Left lung (tissue), 10 donors: ENCODE measurements around the gene DMRT1. TPM values are rescaled to one million over a fixed set of nuclear protein-coding genes. Genes with fewer than 3 reads are reported as not detected.
"Not testable (repeated sequence)": the region's sequence is repeated elsewhere in the genome, so short reads cannot be mapped to it uniquely, and the experiment has no call there.

Experiments
- ATAC-seq: fragments of 200-7000 bp; cut with Tn5 transposase; one replicate; pipeline ENCODE4 v1.9.1; 2020; ENCODE audit warnings: moderate library complexity
- DNase-seq, 4 donors: peaks; one replicate each; pipeline ENCODE4 v3.0.0-alpha.2; 2013 to 2020
- H3K27ac ChIP-seq, 2 donors: fragments of 200-600 bp; sonication (generic) in 1 of 2; one replicate each; pipeline versions ENCODE4 v1.5.0 to v1.8.0; 2020 to 2021
- H3K27me3 ChIP-seq, 2 donors: fragments of 200-600 bp; sonication (generic) in 1 of 2; one replicate each; pipeline versions ENCODE4 v1.5.0 to v1.8.0; 2020 to 2021
- H3K36me3 ChIP-seq, 2 donors: fragments of 200-600 bp; sonication (generic) in 1 of 2; one replicate each; pipeline versions ENCODE4 v1.5.0 to v1.8.0; 2020 to 2021
- H3K4me1 ChIP-seq, 2 donors: fragments of 200-600 bp; one replicate each; pipeline ENCODE4 v1.8.0; 2021
- H3K4me3 ChIP-seq, 2 donors: fragments of 200-600 bp; sonication (generic) in 1 of 2; one replicate each; pipeline versions ENCODE4 v1.5.0 to v1.8.0; 2020 to 2021; ENCODE audit warnings: mild to moderate bottlenecking in 1 of 2
- H3K9me3 ChIP-seq, 2 donors: fragments of 200-600 bp; sonication (generic) in 1 of 2; one replicate each; pipeline versions ENCODE4 v1.5.0 to v1.8.0; 2020 to 2021
- CTCF ChIP-seq, 2 donors: fragments of 200-600 bp; sonication (generic) in 1 of 2; IDR thresholded peaks; one replicate each; pipeline versions ENCODE4 v1.5.0 to v1.8.0; 2021; ENCODE audit warnings: antibody characterized with exemption in 2 of 2
- intact Hi-C, 2 donors: fragments of 100-400 bp; cut with DNase I; formaldehyde crosslinking; loops; one replicate each; pipeline versions ENCODE4 v1.11.2 to v1.14.2; 2022
- polyA plus RNA-seq, 6 donors: library from polyadenylated mRNA; unstranded; fragments of 120-200 nt; gene quantifications; one replicate each; pipeline ENCODE4 v1.2.1, GENCODE V29; 2013; ENCODE audit not compliant: insufficient read length in 6 of 6
- total RNA-seq, 2 donors: library from RNA; stranded (reverse); fragmentation: NEBNext Ultra II Directional; extraction: Animal tissue kit (Norgen Biotek cat#: 25700); gene quantifications; one replicate each; pipeline ENCODE4 v1.2.1, GENCODE V29; 2021
- donor health status: DM: no; HTN: yes; CAD: no.
- donor health status: DM: no; HTN: no; CAD: no.

DMRT1 gene
- total and polyA plus RNA-seq, 8 donors, result 0.09 TPM; not detected in 7

GRCh38 chr9:905906-906305 lies 64.4 kb downstream of the DMRT1 start:
- Histone ChIP-seq H3K27ac (no peak overlapping the region), H3K4me1 (no peaks in the 10 kb centered on the region), H3K27me3 (peaks cover 27 to 76% of the 10 kb centered on the region in 2 donors), H3K36me3 (no peaks in the 10 kb centered on the region), H3K4me3 (no peak overlapping the region), H3K9me3 (no peaks in the 10 kb centered on the region)
- no peak for DNase-seq
- no peak for TF ChIP-seq CTCF (IDR thresholded peaks at IDR 0.05)
- no peak for ATAC-seq
- intact Hi-C loops, result no loop called here

GRCh38 chr9:908536-909205 lies 67.2 kb downstream of the DMRT1 start:
- H3K4me3 ChIP-seq, result no peak overlapping the region
- no peaks in the 10 kb centered on the region for H3K36me3 ChIP-seq
- TF ChIP-seq CTCF (IDR thresholded peaks at IDR 0.05), result no peak
- no peak overlapping the region for H3K27ac ChIP-seq
- DNase-seq (no peak), ATAC-seq (no peak)
- H3K27me3 ChIP-seq, result peaks cover 27 to 82% of the 10 kb centered on the region in 2 donors
- no peaks in the 10 kb centered on the region for H3K9me3 ChIP-seq
- no peaks in the 10 kb centered on the region for H3K4me1 ChIP-seq
- intact Hi-C loops, result no loop called here

GRCh38 chr9:911005-911404 lies 69.5 kb downstream of the DMRT1 start:
- H3K27me3 ChIP-seq, result peaks cover 26 to 83% of the 10 kb centered on the region in 2 donors
- intact Hi-C loops, result no loop called here
- no peak for ATAC-seq

GRCh38 chr9:912776-913175 lies 71.3 kb downstream of the DMRT1 start:
- intact Hi-C loops, result no loop called here
- no peaks in the 10 kb centered on the region for H3K4me1 ChIP-seq
- no peaks in the 10 kb centered on the region for H3K36me3 ChIP-seq
- H3K27me3 ChIP-seq, result peaks cover 12 to 83% of the 10 kb centered on the region in 2 donors
- H3K9me3 ChIP-seq, result no peaks in the 10 kb centered on the region
- DNase-seq (no peak), ATAC-seq (no peak)
- TF ChIP-seq CTCF (IDR thresholded peaks at IDR 0.05), result no peak
- no peak overlapping the region for H3K4me3 ChIP-seq
- no peak overlapping the region for H3K27ac ChIP-seq

More at GRCh38 chr9:911005-911404, 69.5 kb downstream of the DMRT1 start:
- Histone ChIP-seq H3K9me3 (no peaks in the 10 kb centered on the region), H3K27ac (no peak overlapping the region), H3K4me3 (no peak overlapping the region), H3K4me1 (no peaks in the 10 kb centered on the region), H3K36me3 (no peaks in the 10 kb centered on the region)
- DNase-seq, result no peak
- TF ChIP-seq CTCF (IDR thresholded peaks at IDR 0.05), result no peak

GRCh38 chr9:913526-913925 lies 72.0 kb downstream of the DMRT1 start:
- DNase-seq, H3K36me3 ChIP-seq, ATAC-seq, H3K4me1 ChIP-seq, H3K9me3 ChIP-seq, H3K4me3 ChIP-seq, intact Hi-C loops, H3K27ac ChIP-seq: not testable (repeated sequence)
- peaks cover 4 to 83% of the 10 kb centered on the region in 2 donors for H3K27me3 ChIP-seq

- peaks cover 0 to 50% of the 10 kb centered on the region in 2 donors for H3K27me3 ChIP-seq
- H3K36me3 ChIP-seq, result no peaks in the 10 kb centered on the region
- no peak overlapping the region for H3K27ac ChIP-seq
- DNase-seq (no peak), ATAC-seq (no peak)
- H3K4me3 ChIP-seq, result no peak overlapping the region
- no peak for TF ChIP-seq CTCF (IDR thresholded peaks at IDR 0.05)
- no peaks in the 10 kb centered on the region for H3K4me1 ChIP-seq
- intact Hi-C loops, result no loop called here
- no peaks in the 10 kb centered on the region for H3K9me3 ChIP-seq
Observed at GRCh38 chr9:917730-918129, 76.2 kb downstream of the DMRT1 start.
